ENCODE measurements around the gene NEUROD2.

The NEUROD2 gene

GRCh38 chr17:39615434-39615833, 7.7 kb upstream of the NEUROD2 start:
- no peaks in the 10 kb centered on the region for H3K36me3 Mint-ChIP-seq (ENCODE audit: low read depth)
- H3K27ac Mint-ChIP-seq, result no peak overlapping the region
- H3K4me3 Mint-ChIP-seq, result no peak overlapping the region
- no peak for TF ChIP-seq CTCF (IDR thresholded peaks at IDR 0.05)
- H3K9me3 Mint-ChIP-seq, result no peaks in the 10 kb centered on the region
- no peaks in the 10 kb centered on the region for H3K4me1 Mint-ChIP-seq
- DNase-seq, result no peak
- H3K27me3 Mint-ChIP-seq (ENCODE audit: low read depth, poor library complexity), result peaks cover 95% of the 10 kb centered on the region

GRCh38 chr17:39614545-39615157, 6.9 kb upstream of the NEUROD2 start:
- Mint-ChIP-seq H3K9me3 (no peaks in the 10 kb centered on the region), H3K4me1 (no peaks in the 10 kb centered on the region), H3K4me3 (no peak overlapping the region), H3K27me3 (ENCODE audit: low read depth, poor library complexity) (peaks cover 95% of the 10 kb centered on the region), H3K27ac (no peak overlapping the region), H3K36me3 (ENCODE audit: low read depth) (no peaks in the 10 kb centered on the region)
- no peak for TF ChIP-seq CTCF (IDR thresholded peaks at IDR 0.05)
- no peak for DNase-seq

- peaks cover 95% of the 10 kb centered on the region for H3K27me3 Mint-ChIP-seq (ENCODE audit: low read depth, poor library complexity)
These were observed 5.3 kb upstream of the NEUROD2 start for GRCh38 chr17:39612935-39613464.

GRCh38 chr17:39612291-39612894, 4.7 kb upstream of the NEUROD2 start:
- Mint-ChIP-seq H3K4me1 (no peaks in the 10 kb centered on the region), H3K27me3 (ENCODE audit: low read depth, poor library complexity) (peaks cover 97% of the 10 kb centered on the region)

More at GRCh38 chr17:39612935-39613464, 5.3 kb upstream of the NEUROD2 start:
- Mint-ChIP-seq H3K4me1 (no peaks in the 10 kb centered on the region), H3K4me3 (no peak overlapping the region), H3K27ac (no peak overlapping the region), H3K9me3 (no peaks in the 10 kb centered on the region), H3K36me3 (ENCODE audit: low read depth) (no peaks in the 10 kb centered on the region)
- DNase-seq, result peak; percentile 6
- TF ChIP-seq CTCF (IDR thresholded peaks at IDR 0.05), result no peak

GRCh38 chr17:39611401-39612112, 3.8 kb upstream of the NEUROD2 start:
- Mint-ChIP-seq H3K9me3 (no peaks in the 10 kb centered on the region), H3K4me1 (no peaks in the 10 kb centered on the region), H3K4me3 (peak overlapping the region; percentile 4), H3K27me3 (ENCODE audit: low read depth, poor library complexity) (peaks cover 97% of the 10 kb centered on the region), H3K36me3 (ENCODE audit: low read depth) (no peaks in the 10 kb centered on the region), H3K27ac (no peak overlapping the region)
- TF ChIP-seq CTCF (IDR thresholded peaks at IDR 0.05), result no peak
- no peak for DNase-seq

More at GRCh38 chr17:39612291-39612894, 4.7 kb upstream of the NEUROD2 start:
- no peak for TF ChIP-seq CTCF (IDR thresholded peaks at IDR 0.05)
- no peak overlapping the region for H3K27ac Mint-ChIP-seq
- H3K9me3 Mint-ChIP-seq, result no peaks in the 10 kb centered on the region
- H3K4me3 Mint-ChIP-seq, result no peak overlapping the region
- DNase-seq, result peak; percentile 4
- H3K36me3 Mint-ChIP-seq (ENCODE audit: low read depth), result no peaks in the 10 kb centered on the region

Data from nephron progenitor cell (in vitro differentiated cells).